ENCODE measurements around the gene JUND. TPM values are rescaled to one million over a fixed set of nuclear protein-coding genes. Genes with fewer than 3 reads are reported as not detected.

The JUND gene
- total RNA-seq, 2 experiments from 2014 or later: 1,827 to 1,976 TPM

GRCh38 chr19:18253716-18254115, 27.7 kb downstream of the JUND start:
- peak in 2 of 14 experiments; percentile 32 to 47 for DNase-seq

GRCh38 chr19:18253130-18253529, 28.3 kb downstream of the JUND start:
- no peak for TF ChIP-seq CTCF (IDR thresholded peaks at IDR 0.05)
- H3K36me3 Mint-ChIP-seq (ENCODE audit: low read depth): no peaks in the 10 kb centered on the region
- ATAC-seq (ENCODE audit: poor library complexity) (no peak), DNase-seq (no peak)
- H3K27ac ChIP-seq (ENCODE audit: low read depth in 1 of 2, low read length in 2 of 2): no peak overlapping the region
- ChIA-PET CTCF (interaction anchor here (1.9 to 5.8 kb wide), 3 partner anchors 26 to 62 kb away, joined by 8 to 51 read pairs (median 19); partner anchors contain the start of gene MPV17L2), POLR2A (interaction anchor here (1.6 to 2.9 kb wide), 2 partner anchors 27 to 61 kb away, joined by 7 to 11 read pairs; partner anchors contain the start of gene MPV17L2)
- no peaks in the 10 kb centered on the region for H3K9me3 Mint-ChIP-seq
- peaks cover 8 to 12% of the 10 kb centered on the region in 2 experiments for H3K27me3 ChIP-seq (ENCODE audit: control insufficient read depth in 1 of 2, insufficient read depth in 2 of 2, low read length in 2 of 2)
- no peaks in the 10 kb centered on the region for H3K36me3 ChIP-seq (ENCODE audit: insufficient read depth, low read length)
- peaks cover 8% of the 10 kb centered on the region for H3K4me1 ChIP-seq (ENCODE audit: insufficient read depth, low read length)
- H3K27me3 Mint-ChIP-seq: peaks cover 31% of the 10 kb centered on the region
- intact Hi-C loops (cut with DNase I, micrococcal nuclease): loop anchor here (2.0 to 5.0 kb wide), 5 partner anchors 48 to 316 kb away; partner anchors contain the start of gene RAB3A (in 1 of the 2)
- H3K4me3 Mint-ChIP-seq: no peak overlapping the region
- no peak overlapping the region for H3K4me3 ChIP-seq (ENCODE audit: low read length)
- no peaks in the 10 kb centered on the region for H3K4me1 Mint-ChIP-seq (ENCODE audit: low read depth)
- peaks cover 0 to 7% of the 10 kb centered on the region in 2 experiments for H3K9me3 ChIP-seq (ENCODE audit: control insufficient read depth in 1 of 2, insufficient read depth in 1 of 2, low read length in 2 of 2)
- H3K27ac Mint-ChIP-seq: no peak overlapping the region

More at GRCh38 chr19:18253716-18254115, 27.7 kb downstream of the JUND start:
- CTCF ChIA-PET: interaction anchor here (5.8 kb wide), 1 partner anchor 62 kb away, joined by 51 read pairs; the partner anchor contains the start of gene MPV17L2
- Histone ChIP-seq H3K4me1 (ENCODE audit: insufficient read depth, low read length) (peaks cover 8% of the 10 kb centered on the region), H3K4me3 (ENCODE audit: low read length) (no peak overlapping the region), H3K36me3 (ENCODE audit: insufficient read depth, low read length) (no peaks in the 10 kb centered on the region), H3K27me3 (ENCODE audit: control insufficient read depth in 1 of 2, insufficient read depth in 2 of 2, low read length in 2 of 2) (peaks cover 8 to 12% of the 10 kb centered on the region in 2 experiments), H3K9me3 (ENCODE audit: control insufficient read depth in 1 of 2, insufficient read depth in 1 of 2, low read length in 2 of 2) (peaks cover 0 to 7% of the 10 kb centered on the region in 2 experiments), H3K27ac (ENCODE audit: low read depth in 1 of 2, low read length in 2 of 2) (no peak overlapping the region)
- H3K9me3 Mint-ChIP-seq: no peaks in the 10 kb centered on the region
- no peak overlapping the region for H3K27ac Mint-ChIP-seq
- H3K4me1 Mint-ChIP-seq (ENCODE audit: low read depth): no peaks in the 10 kb centered on the region
- intact Hi-C loops (cut with DNase I, micrococcal nuclease): loop anchor here (2.0 to 5.0 kb wide), 5 partner anchors 49 to 316 kb away; partner anchors contain the start of gene RAB3A (in 1 of the 2)
- ATAC-seq (ENCODE audit: poor library complexity): no peak
- POLR2A ChIA-PET: interaction anchor here (2.9 kb wide), 1 partner anchor 61 kb away, joined by 11 read pairs; the partner anchor contains the start of gene MPV17L2
- no peak overlapping the region for H3K4me3 Mint-ChIP-seq
- H3K27me3 Mint-ChIP-seq: peaks cover 31% of the 10 kb centered on the region
- no peaks in the 10 kb centered on the region for H3K36me3 Mint-ChIP-seq (ENCODE audit: low read depth)
- TF ChIP-seq CTCF (IDR thresholded peaks at IDR 0.05): no peak

- Histone ChIP-seq H3K4me1 (ENCODE audit: insufficient read depth, low read length) (peaks cover 8% of the 10 kb centered on the region), H3K27me3 (ENCODE audit: control insufficient read depth in 1 of 2, insufficient read depth in 2 of 2, low read length in 2 of 2) (peaks cover 8 to 12% of the 10 kb centered on the region in 2 experiments), H3K9me3 (ENCODE audit: control insufficient read depth in 1 of 2, insufficient read depth in 1 of 2, low read length in 2 of 2) (peaks cover 0 to 7% of the 10 kb centered on the region in 2 experiments), H3K36me3 (ENCODE audit: insufficient read depth, low read length) (no peaks in the 10 kb centered on the region), H3K4me3 (ENCODE audit: low read length) (no peak overlapping the region), H3K27ac (ENCODE audit: low read depth in 1 of 2, low read length in 2 of 2) (no peak overlapping the region)
- ChIA-PET CTCF (interaction anchor here (0.9 to 5.8 kb wide), 12 partner anchors 11 to 100 kb away, joined by 3 to 51 read pairs (median 6); partner anchors contain the start of genes MPV17L2, PIK3R2 and RAB3A), POLR2A (interaction anchor here (1.0 to 1.6 kb wide), 2 partner anchors 27 to 60 kb away, joined by 3 to 7 read pairs; partner anchors contain the start of gene MPV17L2)
- TF ChIP-seq CTCF (IDR thresholded peaks at IDR 0.05): no peak
- no peaks in the 10 kb centered on the region for H3K36me3 Mint-ChIP-seq (ENCODE audit: low read depth)
- H3K27ac Mint-ChIP-seq: no peak overlapping the region
- H3K9me3 Mint-ChIP-seq: no peaks in the 10 kb centered on the region
- peaks cover 31% of the 10 kb centered on the region for H3K27me3 Mint-ChIP-seq
- no peak overlapping the region for H3K4me3 Mint-ChIP-seq
- intact Hi-C loops (cut with DNase I, micrococcal nuclease): loop anchor here (1.0 to 5.0 kb wide), 6 partner anchors 48 to 315 kb away; partner anchors contain the start of gene RAB3A (in 1 of the 2)
- ATAC-seq (ENCODE audit: poor library complexity): no peak
- H3K4me1 Mint-ChIP-seq (ENCODE audit: low read depth): no peaks in the 10 kb centered on the region
- no peak for DNase-seq
Observed at GRCh38 chr19:18252370-18252717, 29.1 kb downstream of the JUND start.
